ENCODE results near the gene SLC13A3.
"Not testable (repeated sequence)": the region's sequence is repeated elsewhere in the genome, so short reads cannot be mapped to it uniquely, and the experiment has no call there.

Gene SLC13A3

DNA sequence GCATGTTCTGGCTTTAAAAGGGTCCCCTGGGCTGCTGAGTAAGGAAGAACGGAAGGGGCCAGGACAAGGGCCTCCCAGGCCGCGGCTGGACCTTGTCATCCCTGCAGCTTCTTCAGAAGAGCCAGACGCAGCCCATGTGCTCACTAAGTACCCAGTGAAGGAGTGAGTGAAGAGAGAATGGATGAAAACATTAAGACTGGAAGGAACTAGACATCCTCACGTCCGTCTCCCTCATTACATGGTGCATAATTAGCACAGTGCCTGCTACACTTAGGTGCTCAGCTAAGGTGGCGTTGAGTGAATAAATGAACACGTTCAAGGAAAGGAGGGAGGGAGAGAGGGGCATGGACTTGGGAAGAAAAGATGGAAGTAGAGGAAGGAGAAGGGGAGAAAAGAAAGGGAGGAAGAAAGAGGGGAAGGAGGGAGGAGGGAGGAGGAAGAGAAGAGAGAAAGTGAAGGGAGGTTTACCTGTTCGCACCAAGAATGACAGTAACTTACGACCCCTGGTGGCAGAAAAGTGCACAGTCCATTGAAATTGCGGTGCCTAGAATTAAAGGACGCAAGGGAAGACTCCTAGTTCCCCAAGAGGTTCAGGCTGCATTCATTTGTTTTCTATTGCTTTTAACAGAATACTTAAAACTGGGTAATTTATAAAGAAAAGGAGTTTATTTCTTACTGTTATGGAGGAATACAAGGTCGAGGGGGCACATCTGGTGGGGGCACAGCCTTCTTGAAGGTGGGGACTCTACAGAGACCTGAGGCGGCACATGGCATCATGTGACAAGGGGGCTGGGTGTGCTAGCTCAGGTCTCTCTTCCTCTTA lies 30.0 kb upstream of the SLC13A3 start:
- peak; percentile 71 for DNase-seq

DNA sequence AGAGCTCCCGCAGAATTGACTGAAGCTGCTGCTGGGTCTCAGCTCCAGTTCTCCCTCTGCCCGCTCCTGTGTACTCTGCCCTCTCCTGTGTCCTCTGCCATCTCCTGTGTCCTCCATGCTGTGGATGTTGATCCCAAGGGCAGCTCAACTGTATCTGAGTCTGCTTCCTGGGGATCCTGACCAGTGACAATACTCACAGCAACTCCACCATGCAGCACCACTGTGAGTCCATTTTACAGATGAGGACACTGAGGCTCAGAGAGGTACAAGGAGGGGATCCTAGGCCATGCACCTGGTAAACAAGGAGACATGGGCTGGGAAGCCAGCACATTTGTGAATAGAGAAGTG lies 29.4 kb upstream of the SLC13A3 start:
- no peak for DNase-seq

- no peak for DNase-seq
Observed at GRCh38 chr20:46678516-46678915, 27.3 kb upstream of the SLC13A3 start.

- no peak for DNase-seq
Observed at GRCh38 chr20:46677608-46678007, 26.3 kb upstream of the SLC13A3 start.

DNA sequence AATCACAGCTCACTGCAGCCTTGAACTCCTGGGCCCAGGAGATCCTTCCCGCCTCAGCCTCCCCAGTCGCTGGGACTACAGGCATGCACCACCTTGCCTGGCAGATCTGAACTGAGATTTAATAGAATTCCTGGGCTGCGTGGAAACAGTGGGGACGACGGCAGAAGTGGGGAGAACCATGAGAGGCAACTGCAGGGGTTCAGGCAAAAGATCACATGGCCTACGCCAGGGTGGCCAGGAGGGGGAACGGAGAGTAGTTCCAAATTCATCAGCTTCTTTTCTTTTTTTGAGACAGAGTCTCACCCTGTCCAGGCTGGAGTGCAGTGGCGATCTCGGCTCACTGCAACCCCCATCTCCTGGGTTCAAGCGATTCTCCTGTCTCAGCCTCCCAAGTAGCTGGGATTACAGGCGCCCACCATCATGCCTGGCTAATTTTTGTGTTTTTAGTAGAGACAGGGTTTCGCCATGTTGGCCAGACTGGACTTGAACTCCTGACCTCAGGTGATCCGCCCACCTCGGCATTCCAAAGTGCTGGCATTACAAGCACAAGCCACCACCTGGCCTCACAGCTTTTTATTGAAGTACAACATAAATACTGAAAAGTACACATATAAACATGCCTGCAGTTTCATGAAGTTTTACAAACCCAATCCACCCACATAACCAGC lies 25.5 kb upstream of the SLC13A3 start:
- not testable (repeated sequence) for DNase-seq

DNA sequence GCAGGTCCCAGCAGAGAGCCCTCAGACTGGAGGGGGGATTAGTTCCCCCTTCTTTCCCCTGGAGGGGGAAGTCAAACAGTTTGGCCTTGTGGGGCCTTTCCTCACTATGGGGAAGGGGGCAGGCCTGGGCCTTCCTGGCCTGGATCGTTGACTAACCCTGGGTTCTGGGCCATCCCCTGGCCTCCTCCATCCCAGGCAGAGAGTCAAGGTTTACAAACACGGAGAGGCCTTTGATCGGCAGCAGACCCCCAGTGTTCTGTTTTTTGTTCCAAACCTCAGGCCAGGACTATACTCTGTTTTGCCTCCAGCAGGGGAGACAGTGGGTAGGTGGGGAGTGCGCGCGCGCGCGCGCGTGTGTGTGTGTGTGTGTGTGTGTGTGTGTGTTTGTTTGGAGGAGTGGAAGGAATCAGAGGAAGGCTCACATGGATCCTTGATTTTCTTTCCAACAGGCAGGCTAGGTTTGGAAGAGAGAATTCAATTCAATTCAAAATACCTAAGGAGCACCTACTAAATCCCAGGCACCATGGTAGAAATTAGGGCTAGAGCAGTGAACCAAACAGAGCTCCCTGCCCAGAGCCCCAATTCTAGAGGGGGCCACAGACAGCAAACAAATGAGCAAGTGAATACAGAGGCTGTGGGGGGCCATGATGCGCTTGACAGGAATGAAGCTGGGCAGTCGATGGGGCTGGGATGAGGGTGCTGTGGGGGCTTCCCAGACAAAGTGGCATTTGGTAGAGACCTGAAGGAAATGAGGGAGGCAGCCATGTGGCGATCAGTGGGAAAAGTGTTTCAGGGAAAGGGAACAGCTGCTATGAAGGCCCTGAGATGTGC lies 23.2 kb upstream of the SLC13A3 start:
- no peak for DNase-seq

GRCh38 chr20:46673394-46674252 lies 22.4 kb upstream of the SLC13A3 start:
- no peak for DNase-seq

GRCh38 chr20:46672543-46673148 lies 21.4 kb upstream of the SLC13A3 start:
- no peak for DNase-seq

- DNase-seq = no peak
Observed at GRCh38 chr20:46671866-46672542, 20.7 kb upstream of the SLC13A3 start.

DNA sequence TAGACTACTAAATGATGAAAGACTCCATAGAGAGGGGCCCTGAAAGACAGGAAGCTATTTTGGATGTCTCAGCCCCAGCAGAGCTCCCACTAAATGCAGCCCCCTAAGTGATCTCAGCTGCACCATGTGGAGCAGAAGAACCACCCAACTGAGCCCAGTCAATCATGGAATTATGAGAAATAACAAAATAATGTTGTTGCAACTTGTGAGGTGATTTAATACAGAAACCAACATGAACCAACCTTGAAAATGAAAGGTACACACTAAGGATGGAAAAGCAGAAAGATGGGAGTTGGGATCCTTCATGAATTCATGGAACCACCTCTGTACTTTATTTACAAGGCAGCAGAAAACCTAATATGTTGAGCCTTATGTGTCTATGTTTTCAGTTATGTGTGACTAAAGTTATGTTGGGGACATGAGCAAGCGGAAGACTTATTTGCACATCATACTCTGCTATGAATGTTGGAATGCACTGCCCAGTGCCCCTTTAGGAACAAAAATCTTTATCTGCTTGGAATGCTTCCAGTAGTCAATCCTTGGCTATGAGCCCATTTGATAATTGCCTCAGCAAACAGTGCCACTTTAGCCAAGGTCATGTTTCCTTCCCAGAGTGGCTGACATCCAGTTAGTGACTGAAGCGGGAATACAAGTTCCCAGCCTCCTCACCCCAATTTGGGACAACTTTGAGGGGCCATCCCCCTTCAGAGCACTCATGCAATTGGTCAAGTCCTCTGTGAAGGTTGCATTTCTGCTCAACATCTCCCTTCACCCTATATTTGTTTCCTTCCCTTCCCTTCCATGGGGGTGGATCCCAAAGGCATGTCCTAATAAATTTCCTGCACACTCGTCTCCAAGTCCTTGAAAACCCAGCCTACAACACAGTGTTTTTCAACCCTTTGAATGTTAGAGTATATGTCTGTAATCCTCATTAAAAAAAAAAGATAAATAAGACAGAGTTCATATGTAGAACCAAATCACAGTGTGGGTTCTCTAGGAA lies 19.6 kb upstream of the SLC13A3 start:
- DNase-seq = no peak

DNA sequence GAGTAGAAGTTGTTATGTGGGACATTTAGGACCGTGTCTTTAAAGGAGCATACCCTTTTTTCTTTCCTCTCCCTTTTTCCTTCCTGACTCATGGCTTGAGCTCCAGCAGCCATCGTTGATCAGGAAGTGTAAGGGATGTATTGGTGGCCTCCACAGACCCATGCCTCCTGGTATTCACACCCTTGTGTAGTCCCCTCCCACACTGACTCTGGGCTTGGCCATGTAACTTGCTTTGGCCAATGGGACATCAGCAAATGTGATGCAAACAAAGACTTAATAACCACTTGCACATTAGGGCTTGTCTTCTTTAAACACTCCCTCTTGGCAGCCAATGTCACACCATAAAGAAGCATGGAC lies 18.9 kb upstream of the SLC13A3 start:
- DNase-seq = no peak

DNA sequence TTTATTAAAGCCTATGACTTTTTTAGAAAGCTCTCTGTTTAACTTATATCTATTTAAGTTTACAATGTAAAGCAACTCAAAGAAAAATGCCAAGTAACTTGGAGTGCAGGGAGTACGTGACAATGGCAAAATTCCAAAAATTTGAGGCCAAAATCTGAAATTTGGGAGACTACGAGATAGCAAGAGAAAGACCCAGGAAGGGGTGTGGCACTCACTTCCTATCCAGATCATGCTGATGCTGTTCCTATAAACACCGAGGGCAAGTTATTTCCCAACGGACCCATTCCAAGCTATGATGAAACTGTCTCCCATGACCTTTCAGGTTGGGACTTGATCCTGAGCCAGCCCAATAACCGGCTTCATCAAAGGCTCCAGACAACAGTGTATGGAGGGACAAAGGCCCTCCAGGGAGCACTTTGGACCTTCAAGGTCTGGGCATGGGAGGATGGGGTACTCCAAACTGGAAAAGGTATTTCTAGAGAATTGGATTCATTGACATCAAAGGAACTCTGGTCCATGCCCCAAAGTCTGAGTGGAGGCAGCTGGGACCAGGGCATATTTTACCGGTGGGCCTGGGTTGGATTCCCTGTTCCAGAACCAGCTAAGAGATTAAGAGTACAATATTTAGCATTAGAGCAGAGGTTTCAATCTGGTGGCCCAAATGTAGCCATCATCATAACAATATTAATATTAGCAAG lies 15.7 kb upstream of the SLC13A3 start:
- DNase-seq = no peak

DNA sequence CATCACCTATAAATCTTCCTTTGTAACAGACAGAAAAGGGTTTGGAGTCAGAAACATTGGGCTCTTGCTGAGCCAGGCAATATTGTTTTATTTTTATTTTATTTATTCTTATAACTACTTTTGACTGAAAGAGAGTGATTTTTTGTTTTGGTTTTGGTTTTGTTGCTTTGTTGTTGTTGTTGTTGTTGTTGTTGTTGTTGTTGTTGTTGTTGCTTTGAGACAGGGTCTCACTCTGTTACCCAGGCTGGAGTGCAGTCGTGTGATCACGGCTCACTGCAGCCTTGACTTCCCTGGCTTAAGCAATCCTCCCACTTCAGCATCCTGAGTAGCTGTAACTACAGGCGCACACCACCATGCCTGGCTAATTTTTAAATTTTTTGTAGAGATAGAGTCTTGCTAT lies 15.0 kb upstream of the SLC13A3 start:
- DNase-seq = no peak

DNA sequence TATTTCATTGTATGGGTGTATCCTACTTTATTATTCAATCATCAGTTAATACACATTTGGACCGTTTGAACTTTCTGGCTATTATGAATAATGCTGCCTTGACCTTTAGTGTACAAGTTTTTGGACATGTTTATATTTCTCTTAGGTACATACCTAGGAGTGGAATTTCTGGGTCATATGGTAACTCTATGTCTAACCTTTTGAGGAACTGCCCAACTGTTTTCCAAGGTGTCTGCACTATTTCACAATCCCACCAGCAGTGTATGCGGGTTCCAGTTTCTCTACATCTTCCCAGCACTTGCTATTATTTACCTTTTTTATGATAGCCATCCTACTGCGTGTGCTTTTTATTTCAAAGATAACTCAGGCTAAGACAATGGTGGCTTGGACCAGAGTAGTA lies 14.3 kb upstream of the SLC13A3 start:
- no peak for DNase-seq

DNA sequence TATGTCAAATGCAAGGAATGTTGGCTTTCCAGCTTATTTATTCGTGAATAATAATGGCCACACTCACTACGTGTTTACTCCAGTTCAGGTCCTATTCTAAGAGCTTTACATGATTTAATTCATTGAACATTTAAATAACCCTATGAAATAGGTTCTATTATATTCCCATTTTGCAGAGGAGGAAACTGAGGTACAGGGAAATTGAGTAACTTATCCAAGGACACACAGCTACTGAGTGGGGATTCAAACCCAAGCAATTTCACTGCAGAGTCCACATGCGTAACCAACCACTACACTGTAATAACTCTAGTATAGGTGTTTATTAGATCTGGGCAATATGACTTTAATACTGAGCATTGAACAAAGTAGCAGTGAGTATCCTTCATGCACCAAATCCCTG lies 12.3 kb upstream of the SLC13A3 start:
- DNase-seq = no peak

GRCh38 chr20:46661659-46662058 lies 10.4 kb upstream of the SLC13A3 start:
- DNase-seq = no peak

DNA sequence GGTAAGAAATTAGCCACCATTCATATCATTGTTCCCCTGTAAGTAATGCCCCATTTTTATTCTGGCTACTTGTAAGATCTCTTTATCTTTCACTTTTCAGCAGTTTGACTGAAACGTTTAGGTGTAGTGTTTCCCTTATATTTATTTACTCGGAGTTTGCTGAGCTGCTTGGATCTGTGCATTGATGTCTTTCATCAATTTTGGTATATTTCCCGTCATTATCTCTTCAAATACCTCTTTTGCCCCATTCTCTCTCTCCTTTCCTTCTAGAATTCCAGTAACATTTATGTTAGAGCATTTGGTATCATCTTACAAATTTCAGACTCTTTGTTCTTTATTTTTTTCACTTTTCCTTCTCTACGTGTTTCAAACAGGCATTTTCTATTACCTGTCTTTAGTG lies 9.2 kb upstream of the SLC13A3 start:
- no peak for DNase-seq

DNA sequence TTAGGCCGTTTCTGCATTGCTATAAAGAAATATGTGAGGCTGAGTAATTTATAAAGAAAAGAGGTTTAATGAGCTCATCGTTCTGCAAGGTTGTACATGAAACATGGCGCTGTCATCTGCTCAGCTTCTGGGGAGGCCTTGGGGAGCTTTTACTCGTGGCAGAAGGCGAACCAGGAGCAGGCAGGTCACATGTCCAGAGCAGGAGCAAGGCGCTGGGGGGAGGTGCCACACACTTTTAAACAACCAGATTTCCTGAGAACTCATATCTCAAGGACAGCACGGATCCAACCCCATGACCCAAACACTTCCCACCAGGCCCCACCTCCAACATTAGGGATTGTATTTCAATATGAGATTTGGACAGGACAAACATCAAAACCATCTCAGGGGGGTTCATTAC lies 6.4 kb upstream of the SLC13A3 start:
- no peak for DNase-seq

GRCh38 chr20:46657137-46657536 lies 5.9 kb upstream of the SLC13A3 start:
- no peak for DNase-seq

DNA sequence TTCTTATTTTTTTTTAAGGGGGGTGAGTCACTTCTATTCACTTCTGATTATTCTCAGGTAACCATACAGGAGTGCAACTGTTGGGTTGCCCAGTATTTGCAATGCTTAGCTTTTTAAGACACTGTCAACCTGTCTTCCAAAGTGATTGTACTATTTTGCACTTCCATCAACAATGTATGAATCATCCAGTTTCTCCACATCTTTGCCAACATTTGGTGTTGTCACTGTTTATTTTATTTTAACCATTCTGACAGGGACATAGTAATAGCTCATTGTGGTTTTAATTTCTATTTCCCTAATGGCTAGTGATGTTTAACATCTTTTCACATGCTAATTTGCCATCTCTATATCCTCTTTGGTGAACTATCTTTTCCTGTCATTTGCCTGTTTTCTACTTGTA lies 1.4 kb upstream of the SLC13A3 start:
- no peak for DNase-seq

Measured in activated naive CD4-positive, alpha-beta T cell treated with Interleukin-2 at 50 U/mL for 16 hours (primary cell).